K562 (cell line): Measurements from ENCODE around the gene SRMS. TPM values are rescaled to one million over a fixed set of nuclear protein-coding genes. Genes with fewer than 3 reads are reported as not detected.

Experiments
- ATAC-seq: fragments of 200-7000 bp; cut with Tn5 transposase; 3 replicates; pipeline ENCODE4 v1.9.1; 2020; ENCODE audit warnings: moderate library complexity
- BruUV-seq: library from RNA; stranded (reverse); fragments of 400-500 nt; replicated peaks from 2 replicates; lab custom pipeline; 2021; lab: Mats Ljungman, UMichigan
- CTCF ChIA-PET: fragments of 300-600 bp; formaldehyde crosslinking; extraction: SDS; loops from one replicate; lab custom pipeline; 2021; ENCODE audit warnings: low intra/inter-chr PET ratio; lab: Yijun Ruan, JAX
- POLR2A ChIA-PET: fragments of 300-600, 350-650 bp; sonication (Branson Sonifier 250); formaldehyde crosslinking; extraction: SDS; loops from one replicate; lab custom pipeline; 2021; ENCODE audit warnings: antibody characterized with exemption, inconsistent platforms; lab: Yijun Ruan, JAX
- DNase-seq, 4 experiments: peaks; one replicate each; pipeline versions ENCODE4 v3.0.0 to v3.0.0-alpha.2; 2011 to 2018; ENCODE audit warnings: low spot score in 3 of 4, mixed read lengths in 3 of 4; ENCODE audit errors: extremely low read depth in 1 of 4
- FAIRE-seq: peaks from 2 replicates; lab custom pipeline; 2011; peaks lifted over from hg19 to GRCh38; lab: Jason Lieb, UNC
- H2AFZ ChIP-seq: 2 replicates; pipeline ENCODE4 v1.6.0; 2011; ENCODE audit warnings: low read depth, low read length, control low read depth, inconsistent platforms
- H3K27ac ChIP-seq: fragments of 200-600 bp; 3 replicates; pipeline ENCODE4 v1.8.0; 2011; ENCODE audit warnings: low read depth, mild to moderate bottlenecking, control low read depth, inconsistent platforms, low read length, moderate library complexity, mixed read lengths; ENCODE audit errors: extremely low read depth
- H3K27me3 ChIP-seq, 2 experiments: fragments of 300-600 bp in 1 of 2; 2 replicates in 1 of 2; 3 replicates in 1 of 2; pipeline versions ENCODE4 v1.6.0 to v1.8.0; 2011; ENCODE audit warnings: inconsistent platforms in 2 of 2, low read length in 2 of 2, mild to moderate bottlenecking in 1 of 2, mixed read lengths in 1 of 2, moderate library complexity in 1 of 2; ENCODE audit not compliant: control insufficient read depth in 2 of 2, insufficient read depth in 2 of 2
- H3K36me3 ChIP-seq: fragments of 300-600 bp; 3 replicates; pipeline ENCODE4 v1.8.0; 2011; ENCODE audit warnings: mild to moderate bottlenecking, low read length, inconsistent platforms; ENCODE audit not compliant: control insufficient read depth, insufficient read depth
- H3K4me1 ChIP-seq, 2 experiments: fragments of 200-600 bp in 1 of 2; replicated peaks in 1 of 2; 2 replicates in 1 of 2; 3 replicates in 1 of 2; pipeline versions ENCODE4 v1.5.1 to v1.8.0; 2011; ENCODE audit warnings: inconsistent platforms in 2 of 2, low read length in 2 of 2, mild to moderate bottlenecking in 1 of 2, mixed read lengths in 1 of 2, moderate library complexity in 1 of 2; ENCODE audit not compliant: control insufficient read depth in 2 of 2, insufficient read depth in 2 of 2
- H3K4me2 ChIP-seq: 2 replicates; pipeline ENCODE4 v1.6.1; 2011; ENCODE audit warnings: low read length, control low read depth, inconsistent platforms, mixed read lengths; ENCODE audit not compliant: insufficient read depth
- H3K4me3 ChIP-seq: fragments of 200-600 bp; sonication (generic), shearing (Covaris generic); 2 replicates; pipeline ENCODE4 v1.5.1; 2016; ENCODE audit warnings: control low read depth, inconsistent platforms
- H3K79me2 ChIP-seq: fragments of 200-600 bp; 3 replicates; pipeline ENCODE4 v1.8.0; 2011; ENCODE audit warnings: low read length, inconsistent platforms; ENCODE audit not compliant: control insufficient read depth, insufficient read depth
- H3K9ac ChIP-seq, 2 experiments: 2 replicates each; pipeline versions ENCODE4 v1.6.0 to v1.6.1; 2011; ENCODE audit warnings: low read depth in 2 of 2, low read length in 2 of 2, control low read depth in 1 of 2, inconsistent platforms in 1 of 2, mild to moderate bottlenecking in 1 of 2, mixed read lengths in 1 of 2; ENCODE audit not compliant: insufficient read depth in 1 of 2
- H3K9me1 ChIP-seq: one replicate; pipeline ENCODE4 v1.6.0; 2011; ENCODE audit warnings: inconsistent platforms, mild to moderate bottlenecking, low read length, moderate library complexity; ENCODE audit not compliant: control insufficient read depth, insufficient read depth
- H3K9me3 ChIP-seq: replicated peaks from 2 replicates; pipeline ENCODE4 v1.5.1; 2011; ENCODE audit warnings: low read depth, low read length, inconsistent platforms; ENCODE audit not compliant: control insufficient read depth, insufficient read depth
- H4K20me1 ChIP-seq: replicated peaks from 2 replicates; pipeline ENCODE4 v1.6.1; 2011; ENCODE audit warnings: low read length, inconsistent platforms, mixed read lengths; ENCODE audit not compliant: control insufficient read depth, insufficient read depth
- CBX2 ChIP-seq: fragments of 200-600 bp; sonication (generic); IDR thresholded peaks from one replicate; pipeline ENCODE4 v1.6.1; 2012; ENCODE audit warnings: mild to moderate bottlenecking, low read length, inconsistent platforms; ENCODE audit not compliant: insufficient read depth, poor library complexity, severe bottlenecking
- CTBP1 ChIP-seq: fragments of 450-650 bp; IDR thresholded peaks from 2 replicates; pipeline ENCODE4 v1.6.1; 2016; ENCODE audit warnings: borderline replicate concordance
- DACH1 ChIP-seq: fragments of 450-650 bp; IDR thresholded peaks from 2 replicates; pipeline ENCODE4 v1.6.1; 2018; ENCODE audit not compliant: partially characterized antibody
- DDX20 ChIP-seq: fragments of 450-650 bp; IDR thresholded peaks from 2 replicates; pipeline ENCODE4 v1.6.1; 2016; ENCODE audit warnings: missing genetic modification characterization, low read depth, mild to moderate bottlenecking, missing compliant biosample characterization, moderate library complexity
- GTF2E2 ChIP-seq: fragments of 200-800 bp; sonication (Bioruptor generic); IDR thresholded peaks from 2 replicates; pipeline ENCODE4 v1.6.1; 2016; ENCODE audit warnings: missing genetic modification characterization, missing compliant biosample characterization
- HNRNPLL ChIP-seq: fragments of 200-400 bp; formaldehyde crosslinking; IDR thresholded peaks from 2 replicates; pipeline ENCODE4 v1.6.1; 2017; ENCODE audit warnings: low read length, low read depth, mild to moderate bottlenecking; ENCODE audit not compliant: poor library complexity, severe bottlenecking
- NCOA2 ChIP-seq, 2 experiments: fragments of 450-650 bp; IDR thresholded peaks; 2 replicates each; pipeline ENCODE4 v1.6.1; 2018; ENCODE audit warnings: mild to moderate bottlenecking in 2 of 2, moderate library complexity in 1 of 2; ENCODE audit not compliant: partially characterized antibody in 2 of 2
- POU5F1 ChIP-seq: fragments of 150-350 bp; IDR thresholded peaks from 2 replicates; pipeline ENCODE4 v1.6.1; 2014; ENCODE audit warnings: borderline replicate concordance, low read length, low read depth, mild to moderate bottlenecking; ENCODE audit not compliant: partially characterized antibody
- RCOR1 ChIP-seq, 2 experiments: IDR thresholded peaks; 2 replicates each; pipeline ENCODE4 v1.6.1; 2012; ENCODE audit warnings: low read depth in 2 of 2, low read length in 2 of 2, borderline replicate concordance in 1 of 2, improper control_type of control experiment in 1 of 2
- SMARCB1 ChIP-seq: IDR thresholded peaks from 2 replicates; pipeline ENCODE4 v1.6.1; 2011; ENCODE audit warnings: improper control_type of control experiment, low read depth; ENCODE audit not compliant: insufficient read length
- STAT5A ChIP-seq: IDR thresholded peaks from 2 replicates; pipeline ENCODE4 v1.6.1; 2012; ENCODE audit warnings: low read length, inconsistent platforms, borderline replicate concordance
- TAF1 ChIP-seq: IDR thresholded peaks from 2 replicates; pipeline ENCODE4 v1.6.1; 2011; ENCODE audit warnings: mild to moderate bottlenecking, low read length, moderate library complexity; ENCODE audit not compliant: insufficient read depth, control insufficient read depth, severe bottlenecking; ENCODE audit errors: extremely low read depth
- ZBTB17 ChIP-seq: fragments of 450-650 bp; formaldehyde crosslinking; IDR thresholded peaks from 2 replicates; pipeline ENCODE4 v1.4.0; 2020; ENCODE audit warnings: mild to moderate bottlenecking
- ZBTB7A ChIP-seq: IDR thresholded peaks from 2 replicates; pipeline ENCODE4 v1.6.1; 2011; ENCODE audit warnings: low read depth, mild to moderate bottlenecking, low read length, moderate library complexity, borderline replicate concordance; ENCODE audit not compliant: control insufficient read depth
- ZNF354B ChIP-seq: fragments of 250-450 bp; sonication (Bioruptor Pico); IDR thresholded peaks from 2 replicates; pipeline ENCODE4 v1.4.0; 2020
- ZNF445 ChIP-seq: fragments of 250-450 bp; sonication (Bioruptor Pico); IDR thresholded peaks from 2 replicates; pipeline ENCODE4 v1.4.0; 2020; ENCODE audit warnings: low read depth, mild to moderate bottlenecking, moderate library complexity
- WGBS: fragments of 100-300 bp; shearing (Covaris generic); methylation state at CpG from one replicate; pipeline ENCODE4 v1.1.6; 2016; ENCODE audit warnings: low coverage, mixed read lengths; ENCODE audit not compliant: insufficient coverage; ENCODE audit errors: missing lambda C conversion rate; 5-methylcytosine and 5-hydroxymethylcytosine counted together
- in situ Hi-C: fragments of 300-500 bp; cut with MboI; formaldehyde crosslinking; loops from 4 replicates; pipeline ENCODE4 v1.15.0; 2018; ENCODE audit warnings: inconsistent platforms, mixed read lengths
- intact Hi-C: fragments of 100-400 bp; cut with micrococcal nuclease; formaldehyde crosslinking; loops from 2 replicates; pipeline ENCODE4 v1.14.2; 2022
- polyA plus RNA-seq, 8 experiments: library from polyadenylated mRNA; depleted of rRNA in 4 of 8; stranded (reverse) in 5 of 8; unstranded in 3 of 8; fragments of >200 nt; fragmentation: Nextera tagmentation in 2 of 8; fragmentation: Illumina TruSeq in 1 of 8; extraction: Ambion mirVana in 2 of 8; extraction: Trizol in 1 of 8; gene quantifications; 2 replicates each; pipeline versions ENCODE4 v1.2.1 to v1.2.3, GENCODE V29; 2011 to 2014; ENCODE audit warnings: inconsistent platforms in 1 of 8, missing spikeins in 1 of 8
- total RNA-seq, 7 experiments: library from RNA; depleted of rRNA in 6 of 7; stranded (reverse); fragments of >200 nt in 6 of 7; fragmentation: Illumina TruSeq in 2 of 7; extraction: Trizol in 2 of 7; gene quantifications; 2 replicates each; pipeline versions ENCODE4 v1.2.1 to v1.2.3, GENCODE V29; 2011 to 2021; ENCODE audit warnings: low replicate concordance in 1 of 7
- TF ChIP-seq, protein P1 (sequence below): fragments of 250-450 bp; sonication (Bioruptor Pico); IDR thresholded peaks from 2 replicates; pipeline ENCODE4 v1.9.0; 2021; ENCODE audit warnings: mild to moderate bottlenecking, inconsistent platforms
- TF ChIP-seq, protein P2 (sequence below): sonication (generic); formaldehyde crosslinking; IDR thresholded peaks from 2 replicates; pipeline ENCODE4 v1.8.1; 2022; ENCODE audit warnings: missing genetic modification reagents

Gene SRMS
- total and polyA plus RNA-seq, 9 of the 15 experiments (the other 6 are each of a cell fraction or from before 2014, with no cell fraction given) = 0.07 TPM; not detected in 8

- CTCF ChIA-PET = no interaction called here
- no peak for FAIRE-seq
- POLR2A ChIA-PET = interaction anchor here (0.6 kb wide), 1 partner anchor 199 kb away, joined by 4 read pairs; no protein-coding TSS in a partner anchor
- WGBS = 8% methylated on average over 5 of the region's 14 CpGs
- no peak overlapping the region for H3K4me2 ChIP-seq
- BruUV-seq = no TSS peak
- in situ Hi-C loops = no loop called here
- TF ChIP-seq RCOR1 (IDR thresholded peaks at IDR 0.05; ENCODE audit: borderline replicate concordance in 1 of 2, low read depth in 2 of 2, low read length in 2 of 2) (no peak), NCOA2 (IDR thresholded peaks at IDR 0.05; ENCODE audit: partially characterized antibody in 2 of 2) (no peak), ZBTB17 (CRISPR knock-in tag) (no peak), DACH1 (no peak), DDX20 (tag) (no peak), TAF1 (no peak), SMARCB1 (no peak), HNRNPLL (no peak), ZNF445 (no peak), ZNF354B (CRISPR knock-in tag) (no peak), GTF2E2 (no peak), ZBTB7A (no peak), CBX2 (no peak), CTBP1 (no peak), STAT5A (no peak), POU5F1 (no peak)
- TF ChIP-seq, protein P1, sequence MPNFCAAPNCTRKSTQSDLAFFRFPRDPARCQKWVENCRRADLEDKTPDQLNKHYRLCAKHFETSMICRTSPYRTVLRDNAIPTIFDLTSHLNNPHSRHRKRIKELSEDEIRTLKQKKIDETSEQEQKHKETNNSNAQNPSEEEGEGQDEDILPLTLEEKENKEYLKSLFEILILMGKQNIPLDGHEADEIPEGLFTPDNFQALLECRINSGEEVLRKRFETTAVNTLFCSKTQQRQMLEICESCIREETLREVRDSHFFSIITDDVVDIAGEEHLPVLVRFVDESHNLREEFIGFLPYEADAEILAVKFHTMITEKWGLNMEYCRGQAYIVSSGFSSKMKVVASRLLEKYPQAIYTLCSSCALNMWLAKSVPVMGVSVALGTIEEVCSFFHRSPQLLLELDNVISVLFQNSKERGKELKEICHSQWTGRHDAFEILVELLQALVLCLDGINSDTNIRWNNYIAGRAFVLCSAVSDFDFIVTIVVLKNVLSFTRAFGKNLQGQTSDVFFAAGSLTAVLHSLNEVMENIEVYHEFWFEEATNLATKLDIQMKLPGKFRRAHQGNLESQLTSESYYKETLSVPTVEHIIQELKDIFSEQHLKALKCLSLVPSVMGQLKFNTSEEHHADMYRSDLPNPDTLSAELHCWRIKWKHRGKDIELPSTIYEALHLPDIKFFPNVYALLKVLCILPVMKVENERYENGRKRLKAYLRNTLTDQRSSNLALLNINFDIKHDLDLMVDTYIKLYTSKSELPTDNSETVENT (CRISPR knock-in tag) = no peak
- TF ChIP-seq, protein P2, sequence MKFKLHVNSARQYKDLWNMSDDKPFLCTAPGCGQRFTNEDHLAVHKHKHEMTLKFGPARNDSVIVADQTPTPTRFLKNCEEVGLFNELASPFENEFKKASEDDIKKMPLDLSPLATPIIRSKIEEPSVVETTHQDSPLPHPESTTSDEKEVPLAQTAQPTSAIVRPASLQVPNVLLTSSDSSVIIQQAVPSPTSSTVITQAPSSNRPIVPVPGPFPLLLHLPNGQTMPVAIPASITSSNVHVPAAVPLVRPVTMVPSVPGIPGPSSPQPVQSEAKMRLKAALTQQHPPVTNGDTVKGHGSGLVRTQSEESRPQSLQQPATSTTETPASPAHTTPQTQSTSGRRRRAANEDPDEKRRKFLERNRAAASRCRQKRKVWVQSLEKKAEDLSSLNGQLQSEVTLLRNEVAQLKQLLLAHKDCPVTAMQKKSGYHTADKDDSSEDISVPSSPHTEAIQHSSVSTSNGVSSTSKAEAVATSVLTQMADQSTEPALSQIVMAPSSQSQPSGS (CRISPR knock-in tag) = no peak
- TF ChIP-seq, all 486 proteins: peak for 0
- DNase-seq (no peak), ATAC-seq (no peak)
- intact Hi-C loops = no loop called here
- Histone ChIP-seq H3K27ac (no peak overlapping the region), H3K9ac (no peak overlapping the region; a peak in 1 of 4 replicates), H3K79me2 (no peaks in the 10 kb centered on the region), H2AFZ (no peak overlapping the region), H3K4me3 (no peak overlapping the region), H3K4me1 (peaks cover 0 to 53% of the 10 kb centered on the region in 2 experiments; a peak in 3 of 5 replicates), H3K27me3 (no peaks in the 10 kb centered on the region), H3K9me3 (no peaks in the 10 kb centered on the region), H4K20me1 (peaks cover 12% of the 10 kb centered on the region), H3K9me1 (no peaks in the 10 kb centered on the region), H3K36me3 (no peaks in the 10 kb centered on the region)
Observed at GRCh38 chr20:63492982-63493381, 54.6 kb downstream of the SRMS start.
